PC-3 (cell line): ENCODE data around the gene CMTM4. TPM values are rescaled to one million over a fixed set of nuclear protein-coding genes. Genes with fewer than 3 reads are reported as not detected.

ENCODE experiments used
- ATAC-seq: fragments of 200-7000 bp; cut with Tn5 transposase; 2 replicates; pipeline ENCODE4 v1.9.1; 2020; ENCODE audit warnings: mild to moderate bottlenecking, moderate library complexity
- BruUV-seq: library from RNA; stranded (reverse); fragments of 400-500 nt; replicated peaks from 2 replicates; lab custom pipeline; 2021; lab: Mats Ljungman, UMichigan
- CTCF ChIA-PET: fragments of 300-600 bp; sonication (Branson Sonifier 250); formaldehyde crosslinking; loops from one replicate; lab custom pipeline; 2022; ENCODE audit warnings: antibody characterized with exemption; lab: Charles Lee
- POLR2A ChIA-PET: fragments of 300-600 bp; sonication (Branson Sonifier 250); formaldehyde crosslinking; loops from one replicate; lab custom pipeline; 2022; ENCODE audit warnings: antibody characterized with exemption; ENCODE audit not compliant: unreplicated experiment; lab: Charles Lee
- DNase-seq: peaks from one replicate; pipeline ENCODE4 v3.0.0-alpha.2; 2015
- H2AFZ ChIP-seq: fragments of 300-600 bp; sonication (generic); 2 replicates; pipeline ENCODE4 v1.6.0; 2016; ENCODE audit warnings: antibody characterized with exemption, low read length
- H3F3A ChIP-seq: fragments of 300-600 bp; sonication (generic); one replicate; pipeline ENCODE4 v1.6.0; 2017; ENCODE audit warnings: antibody characterized with exemption, low read length, control low read depth, mild to moderate bottlenecking; ENCODE audit not compliant: unreplicated experiment
- H3K27ac ChIP-seq: fragments of 300-600 bp; sonication (generic); 2 replicates; pipeline ENCODE4 v1.5.1; 2016; ENCODE audit warnings: mild to moderate bottlenecking, low read length
- H3K27me3 ChIP-seq: fragments of 300-600 bp; sonication (generic); 2 replicates; pipeline ENCODE4 v1.6.1; 2016; ENCODE audit warnings: low read length, mixed read lengths
- H3K36me3 ChIP-seq: fragments of 300-600 bp; sonication (generic); 2 replicates; pipeline ENCODE4 v1.6.1; 2016; ENCODE audit warnings: low read depth, mixed run types, low read length, mixed read lengths
- H3K4me1 ChIP-seq: fragments of 300-600 bp; sonication (generic); 2 replicates; pipeline ENCODE4 v1.5.1; 2016; ENCODE audit warnings: low read length; ENCODE audit not compliant: insufficient read depth
- H3K4me2 ChIP-seq: fragments of 300-600 bp; sonication (generic); 2 replicates; pipeline ENCODE4 v1.6.0; 2016; ENCODE audit warnings: low read length
- H3K4me3 ChIP-seq: fragments of 300-600 bp; sonication (generic); 2 replicates; pipeline ENCODE4 v1.5.1; 2016; ENCODE audit warnings: mild to moderate bottlenecking, low read length, mixed read lengths
- H3K79me2 ChIP-seq: fragments of 300-600 bp; sonication (generic); 2 replicates; pipeline ENCODE4 v1.6.1; 2017; ENCODE audit warnings: low read length, mixed read lengths
- H3K9ac ChIP-seq: fragments of 300-600 bp; sonication (generic); 2 replicates; pipeline ENCODE4 v1.6.0; 2016; ENCODE audit warnings: mild to moderate bottlenecking, low read length
- H3K9me2 ChIP-seq: fragments of 300-600 bp; sonication (generic); replicated peaks from 2 replicates; pipeline ENCODE4 v1.6.1; 2016; ENCODE audit warnings: mixed run types, low read length, mixed read lengths
- H3K9me3 ChIP-seq: fragments of 300-600 bp; sonication (generic); 2 replicates; pipeline ENCODE4 v1.6.1; 2016; ENCODE audit warnings: low read length, mixed read lengths
- H4K20me1 ChIP-seq: fragments of 300-600 bp; sonication (generic); 2 replicates; pipeline ENCODE4 v1.6.1; 2016; ENCODE audit warnings: low read length, mixed read lengths
- CTCF ChIP-seq: fragments of 300-600 bp; sonication (generic); conservative IDR thresholded peaks from 2 replicates; pipeline ENCODE4 v1.5.1; 2017; ENCODE audit warnings: antibody characterized with exemption, low read depth, mild to moderate bottlenecking, low read length
- EZH2 ChIP-seq: fragments of 300-600 bp; sonication (generic); IDR thresholded peaks from one replicate; pipeline ENCODE4 v1.6.1; 2017; ENCODE audit warnings: antibody characterized with exemption, mild to moderate bottlenecking, low read length; ENCODE audit not compliant: unreplicated experiment
- EZH2phosphoT487 ChIP-seq: fragments of 300-600 bp; sonication (generic); IDR thresholded peaks from 2 replicates; pipeline ENCODE4 v1.6.1; 2018; ENCODE audit warnings: mild to moderate bottlenecking, antibody characterized with exemption, low read length, borderline replicate concordance
- intact Hi-C: fragments of 100-400 bp; cut with micrococcal nuclease; formaldehyde crosslinking; loops from 2 replicates; pipeline ENCODE4 v1.9.0; 2023
- total RNA-seq: library from RNA; depleted of rRNA; stranded (reverse); fragments of >200 nt; gene quantifications from 2 replicates; pipeline ENCODE4 v1.2.3, GENCODE V29; 2014

Gene CMTM4
- total RNA-seq, 1 experiment from 2014 or later, result 16.9 TPM

- ATAC-seq (no peak; the same call in 1 of the 2 replicates), DNase-seq (no peak)
- POLR2A ChIA-PET, result no interaction called here
- H3K27me3 ChIP-seq, result no peaks in the 10 kb centered on the region
- peaks cover 17% of the 10 kb centered on the region for H3K4me1 ChIP-seq
- H3K36me3 ChIP-seq, result peaks cover 40% of the 10 kb centered on the region
- no peaks in the 10 kb centered on the region for H4K20me1 ChIP-seq
- H3K9ac ChIP-seq, result no peak overlapping the region
- H3F3A ChIP-seq, result no peaks in the 10 kb centered on the region
- no peaks in the 10 kb centered on the region for H3K9me3 ChIP-seq
- H3K4me2 ChIP-seq, result no peak overlapping the region; the same call in 1 of the 2 replicates
- no peak overlapping the region for H3K4me3 ChIP-seq
- no peak overlapping the region for H2AFZ ChIP-seq
- TF ChIP-seq EZH2, result no peak
- TF ChIP-seq CTCF, result no peak
- no peak for TF ChIP-seq EZH2phosphoT487
- peaks cover 60% of the 10 kb centered on the region for H3K79me2 ChIP-seq
- BruUV-seq, result no TSS peak
- H3K9me2 ChIP-seq, result no peaks in the 10 kb centered on the region
- intact Hi-C loops, result no loop called here
- H3K27ac ChIP-seq, result no peak overlapping the region
- CTCF ChIA-PET, result interaction anchor here (0.6 to 1.1 kb wide), 7 partner anchors 10 to 484 kb away, joined by 3 to 18 read pairs (median 4); partner anchors contain the start of gene PDP2
These were observed 45.6 kb upstream of the CMTM4 start for GRCh38 chr16:66741950-66742808.

- Histone ChIP-seq H3K9me3 (no peaks in the 10 kb centered on the region), H3K27me3 (no peaks in the 10 kb centered on the region), H4K20me1 (no peaks in the 10 kb centered on the region), H3K4me3 (no peak overlapping the region), H3F3A (no peaks in the 10 kb centered on the region), H3K4me1 (peaks cover 24% of the 10 kb centered on the region), H2AFZ (no peak overlapping the region), H3K4me2 (no peak overlapping the region; the same call in 1 of the 2 replicates), H3K36me3 (peaks cover 36% of the 10 kb centered on the region), H3K9me2 (no peaks in the 10 kb centered on the region), H3K9ac (no peak overlapping the region), H3K27ac (peak overlapping the region; percentile 48), H3K79me2 (peaks cover 52% of the 10 kb centered on the region)
- intact Hi-C loops, result no loop called here
- POLR2A ChIA-PET, result interaction anchor here (0.7 kb wide), 1 partner anchor 10 kb away, joined by 16 read pairs; the partner anchor contains the start of gene DYNC1LI2
- DNase-seq (peak; percentile 74), ATAC-seq (peak; percentile 91)
- CTCF ChIA-PET, result interaction anchor here (0.7 to 1.1 kb wide), 6 partner anchors 11 to 484 kb away, joined by 3 to 18 read pairs (median 4); partner anchors contain the start of gene PDP2
- BruUV-seq, result TSS peak; percentile 14
- TF ChIP-seq CTCF (no peak), EZH2 (no peak), EZH2phosphoT487 (no peak)
These were observed 44.8 kb upstream of the CMTM4 start for GRCh38 chr16:66741169-66741900.
